Fibroblast of lung (primary cell): ENCODE results near the gene DUS2. TPM values are rescaled to one million over a fixed set of nuclear protein-coding genes. Genes with fewer than 3 reads are reported as not detected.

Experiments used
- DNase-seq, 2 donors: peaks; one replicate each; pipeline versions ENCODE4 v3.0.0 to v3.0.0-alpha.2; 2010; ENCODE audit warnings: low read depth in 2 of 2
- H2AFZ ChIP-seq: 2 replicates; pipeline ENCODE4 v1.5.1; 2012; ENCODE audit warnings: low read length, control low read depth, inconsistent platforms
- H3K27ac ChIP-seq: 2 replicates; pipeline ENCODE4 v1.5.1; 2011; ENCODE audit warnings: low read length, control low read depth; ENCODE audit not compliant: insufficient read depth
- H3K27me3 ChIP-seq: 2 replicates; pipeline ENCODE4 v1.5.1; 2011; ENCODE audit warnings: mild to moderate bottlenecking, low read length; ENCODE audit not compliant: control insufficient read depth, insufficient read depth
- H3K36me3 ChIP-seq: 2 replicates; pipeline ENCODE4 v1.5.1; 2011; ENCODE audit warnings: low read length; ENCODE audit not compliant: control insufficient read depth, insufficient read depth
- H3K4me1 ChIP-seq: 2 replicates; pipeline ENCODE4 v1.5.1; 2011; ENCODE audit warnings: low read length; ENCODE audit not compliant: control insufficient read depth, insufficient read depth; ENCODE audit errors: extremely low read depth
- H3K4me2 ChIP-seq: 2 replicates; pipeline ENCODE4 v1.5.1; 2011; ENCODE audit warnings: low read length, control low read depth; ENCODE audit not compliant: insufficient read depth; ENCODE audit errors: extremely low read depth
- H3K4me3 ChIP-seq, 4 experiments: fragments of 200-600 bp in 1 of 4; sonication (generic) in 1 of 4; replicated peaks in 1 of 4; 2 replicates each; pipeline ENCODE4 v1.5.1; 2011 to 2016; ENCODE audit warnings: low read length in 4 of 4, low read depth in 3 of 4, mild to moderate bottlenecking in 3 of 4, control low read depth in 2 of 4, inconsistent platforms in 1 of 4, mixed read lengths in 1 of 4; ENCODE audit not compliant: insufficient read depth in 1 of 4; ENCODE audit errors: control extremely low read depth in 1 of 4
- H3K79me2 ChIP-seq: 2 replicates; pipeline ENCODE4 v1.5.1; 2012; ENCODE audit warnings: mild to moderate bottlenecking, low read length, inconsistent platforms; ENCODE audit not compliant: control insufficient read depth, insufficient read depth
- H3K9ac ChIP-seq: 2 replicates; pipeline ENCODE4 v1.5.1; 2011; ENCODE audit warnings: mild to moderate bottlenecking, low read length, control low read depth; ENCODE audit not compliant: insufficient read depth
- H3K9me3 ChIP-seq: 2 replicates; pipeline ENCODE4 v1.5.1; 2012; ENCODE audit warnings: low read depth, low read length; ENCODE audit not compliant: control insufficient read depth, insufficient read depth
- H4K20me1 ChIP-seq: 2 replicates; pipeline ENCODE4 v1.5.1; 2011; ENCODE audit warnings: low read length; ENCODE audit not compliant: control insufficient read depth, insufficient read depth; ENCODE audit errors: extremely low read depth
- CTCF ChIP-seq, 2 donors: IDR thresholded peaks in 1 of 2; conservative IDR thresholded peaks in 1 of 2; 1 replicate in 1 of 2; 2 replicates in 1 of 2; pipeline ENCODE4 v1.5.1; 2011 to 2012; ENCODE audit warnings: low read length in 2 of 2, control low read depth in 1 of 2, inconsistent platforms in 1 of 2, low read depth in 1 of 2, mild to moderate bottlenecking in 1 of 2
- EZH2 ChIP-seq: IDR thresholded peaks from 2 replicates; pipeline ENCODE4 v1.5.1; 2012; ENCODE audit warnings: low read length, control low read depth, mild to moderate bottlenecking; ENCODE audit errors: missing control alignments
- polyA plus RNA-seq, 2 donors: library from polyadenylated mRNA; depleted of rRNA in 1 of 2; stranded (reverse) in 1 of 2; unstranded in 1 of 2; fragments of >200 nt; gene quantifications; 2 replicates each; pipeline ENCODE4 v1.2.1, GENCODE V29; 2011 to 2012; ENCODE audit warnings: missing spikeins in 1 of 2
- total RNA-seq: library from RNA; depleted of rRNA; stranded (reverse); fragments of >200 nt; gene quantifications from 2 replicates; pipeline ENCODE4 v1.2.1, GENCODE V29; 2014

DUS2 gene
- total and polyA plus RNA-seq, 2 donors (not counting 1 experiment from before 2014, with no cell fraction given): 10.2 to 16.8 TPM

- Histone ChIP-seq H3K27me3 (no peaks in the 10 kb centered on the region), H3K36me3 (peaks cover 16% of the 10 kb centered on the region), H3K4me3 (no peak overlapping the region), H2AFZ (no peak overlapping the region), H3K4me1 (peaks cover 10% of the 10 kb centered on the region), H3K9me3 (no peaks in the 10 kb centered on the region), H3K4me2 (no peak overlapping the region), H4K20me1 (no peaks in the 10 kb centered on the region), H3K9ac (no peak overlapping the region), H3K79me2 (no peaks in the 10 kb centered on the region), H3K27ac (no peak overlapping the region)
- DNase-seq: no peak
- TF ChIP-seq CTCF (conservative IDR thresholded peaks at IDR 0.05 in 1 of 2, IDR thresholded peaks at IDR 0.05 in 1 of 2; ENCODE audit: low read depth in 1 of 2, low read length in 2 of 2) (no peak), EZH2 (no peak)
Measured at GRCh38 chr16:68078701-68079375, 55.8 kb downstream of the DUS2 start.

- Histone ChIP-seq H3K27me3 (no peaks in the 10 kb centered on the region), H3K4me1 (peaks cover 15% of the 10 kb centered on the region), H3K79me2 (no peaks in the 10 kb centered on the region), H4K20me1 (no peaks in the 10 kb centered on the region), H3K4me2 (no peak overlapping the region), H2AFZ (no peak overlapping the region), H3K36me3 (peaks cover 12% of the 10 kb centered on the region), H3K4me3 (no peak overlapping the region), H3K9me3 (no peaks in the 10 kb centered on the region), H3K27ac (no peak overlapping the region), H3K9ac (no peak overlapping the region)
- no peak for TF ChIP-seq CTCF (conservative IDR thresholded peaks at IDR 0.05 in 1 of 2, IDR thresholded peaks at IDR 0.05 in 1 of 2; ENCODE audit: low read depth in 1 of 2, low read length in 2 of 2)
- DNase-seq: no peak
Measured at GRCh38 chr16:68079376-68079625, 56.2 kb downstream of the DUS2 start.

GRCh38 chr16:68079626-68080344 is 56.7 kb downstream of the DUS2 start:
- no peak overlapping the region for H3K9ac ChIP-seq
- peaks cover 8% of the 10 kb centered on the region for H3K36me3 ChIP-seq
- H4K20me1 ChIP-seq: no peaks in the 10 kb centered on the region
- H3K79me2 ChIP-seq: no peaks in the 10 kb centered on the region
- no peaks in the 10 kb centered on the region for H3K9me3 ChIP-seq
- H2AFZ ChIP-seq: peak overlapping the region; percentile 20
- peak in 1 of 2 donors; percentile 14 for DNase-seq
- peak overlapping the region; percentile 18 for H3K4me2 ChIP-seq
- H3K27ac ChIP-seq: no peak overlapping the region
- H3K27me3 ChIP-seq: no peaks in the 10 kb centered on the region
- no peak for TF ChIP-seq CTCF (conservative IDR thresholded peaks at IDR 0.05 in 1 of 2, IDR thresholded peaks at IDR 0.05 in 1 of 2; ENCODE audit: low read depth in 1 of 2, low read length in 2 of 2)
- TF ChIP-seq EZH2: no peak
- H3K4me1 ChIP-seq: peaks cover 17% of the 10 kb centered on the region
- H3K4me3 ChIP-seq: no peak overlapping the region
